T47D (cell line): Measurements from ENCODE around the gene RALGAPA2.

ENCODE experiments used
- DNase-seq, 2 experiments: peaks; one replicate each; pipeline versions ENCODE4 v3.0.0 to v3.0.0-alpha.2; 2011 to 2012; ENCODE audit warnings: low read depth in 1 of 2, low spot score in 1 of 2
- JUND ChIP-seq: IDR thresholded peaks from 2 replicates; pipeline ENCODE4 v1.6.1; 2012; ENCODE audit warnings: low read depth
- in situ Hi-C: cut with HindIII; loops from 2 replicates; pipeline ENCODE4 v1.10.0; 2016; ENCODE audit warnings: low sequenced_read_pairs, low pct_unique_long_range_greater_than_20kb

RALGAPA2 gene

GRCh38 chr20:20630551-20630950 is 81.9 kb downstream of the RALGAPA2 start:
- in situ Hi-C loops = no loop called here
- no peak for TF ChIP-seq JUND
- DNase-seq = no peak

GRCh38 chr20:20629556-20630188 is 82.8 kb downstream of the RALGAPA2 start:
- DNase-seq = no peak
- in situ Hi-C loops = no loop called here
- no peak for TF ChIP-seq JUND

- no peak for DNase-seq
- in situ Hi-C loops = no loop called here
- TF ChIP-seq JUND = no peak
Observed at GRCh38 chr20:20628314-20628713, 84.1 kb downstream of the RALGAPA2 start.

GRCh38 chr20:20627471-20627870 is 85.0 kb downstream of the RALGAPA2 start:
- in situ Hi-C loops = no loop called here
- no peak for DNase-seq
- TF ChIP-seq JUND = no peak

- in situ Hi-C loops = no loop called here
- no peak for TF ChIP-seq JUND
- DNase-seq = no peak
Observed at GRCh38 chr20:20624914-20625313, 87.5 kb downstream of the RALGAPA2 start.

GRCh38 chr20:20621195-20621594 is 91.2 kb downstream of the RALGAPA2 start:
- no peak for DNase-seq
- TF ChIP-seq JUND = no peak
- in situ Hi-C loops = no loop called here

- no peak for DNase-seq
- in situ Hi-C loops = no loop called here
- no peak for TF ChIP-seq JUND
Observed at GRCh38 chr20:20614391-20614790, 98.1 kb downstream of the RALGAPA2 start.

GRCh38 chr20:20612251-20612650 is 100.2 kb downstream of the RALGAPA2 start:
- no peak for DNase-seq
- no peak for TF ChIP-seq JUND
- in situ Hi-C loops = no loop called here

- DNase-seq = peak in 1 of 2 experiments; percentile 15
- TF ChIP-seq JUND = no peak
- in situ Hi-C loops = no loop called here
Observed at GRCh38 chr20:20611167-20611566, 101.3 kb downstream of the RALGAPA2 start.

- no peak for DNase-seq
- no peak for TF ChIP-seq JUND
- in situ Hi-C loops = no loop called here
Observed at GRCh38 chr20:20609522-20609921, 102.9 kb downstream of the RALGAPA2 start.

- no peak for DNase-seq
- TF ChIP-seq JUND = no peak
- in situ Hi-C loops = no loop called here
Observed at GRCh38 chr20:20608641-20609040, 103.8 kb downstream of the RALGAPA2 start.

GRCh38 chr20:20608041-20608440 is 104.4 kb downstream of the RALGAPA2 start:
- in situ Hi-C loops = no loop called here
- no peak for TF ChIP-seq JUND
- DNase-seq = no peak

GRCh38 chr20:20606881-20607280 is 105.6 kb downstream of the RALGAPA2 start:
- no peak for TF ChIP-seq JUND
- DNase-seq = no peak
- in situ Hi-C loops = no loop called here

- TF ChIP-seq JUND = no peak
- in situ Hi-C loops = no loop called here
- no peak for DNase-seq
Observed at GRCh38 chr20:20606050-20606449, 106.4 kb downstream of the RALGAPA2 start.

GRCh38 chr20:20604907-20605306 is 107.5 kb downstream of the RALGAPA2 start:
- DNase-seq = no peak
- no peak for TF ChIP-seq JUND
- in situ Hi-C loops = no loop called here
